HG03565 (cell line): Measurements from ENCODE around the gene RUNX2.
"Not testable (repeated sequence)": the region's sequence is repeated elsewhere in the genome, so short reads cannot be mapped to it uniquely, and the experiment has no call there.

ENCODE experiments used
- ATAC-seq: cut with Tn5 transposase; IDR thresholded peaks from one replicate; pipeline ENCODE4 v1.9.1; 2021; ENCODE audit warnings: mild to moderate bottlenecking, moderate library complexity; ENCODE audit not compliant: unreplicated experiment

The RUNX2 gene

GRCh38 chr6:45327956-45328522 lies at the start of gene RUNX2:
TSS of gene RUNX2 (plus strand) at chr6:45328330. CDS start at chr6:45328727, 397 bp downstream.
- no peak for ATAC-seq

DNA sequence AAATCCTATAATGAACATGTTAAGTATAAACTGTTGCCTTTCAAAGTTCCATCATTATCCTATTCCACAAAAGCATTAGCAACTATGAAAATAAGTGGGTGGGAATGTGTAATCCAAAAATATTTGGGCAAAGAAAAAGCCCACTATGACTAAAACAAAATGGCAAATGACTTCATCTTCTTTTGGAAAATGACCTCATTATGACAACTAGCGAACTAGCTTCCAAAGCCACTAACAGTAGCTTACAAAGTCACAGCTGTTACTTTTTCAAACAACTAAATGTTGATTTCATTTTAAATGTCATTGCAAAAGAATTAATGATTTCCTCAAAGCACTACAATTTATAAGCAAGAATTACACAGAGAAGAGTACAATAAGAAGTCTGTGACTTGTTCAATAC lies 49.8 kb upstream of the RUNX2 start:
- no peak for ATAC-seq

DNA sequence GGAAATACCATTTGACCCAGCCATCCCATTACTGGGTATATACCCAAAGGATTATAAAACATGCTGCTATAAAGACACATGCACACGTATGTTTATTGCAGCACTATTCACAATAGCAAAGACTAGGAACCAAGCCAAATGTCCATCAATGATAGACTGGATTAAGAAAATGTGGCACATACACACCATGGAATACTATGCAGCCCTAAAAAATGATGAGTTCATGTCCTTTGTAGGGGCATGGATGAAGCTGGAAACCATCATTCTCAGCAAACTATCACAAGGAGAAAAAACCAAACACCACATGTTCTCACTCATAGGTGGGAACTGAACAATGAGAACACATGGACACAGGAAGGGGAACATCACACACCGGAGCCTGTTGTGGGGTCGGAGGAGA lies 41.4 kb upstream of the RUNX2 start:
- not testable (repeated sequence) for ATAC-seq

- no peak for ATAC-seq
Measured at GRCh38 chr6:45289751-45290514, 38.2 kb upstream of the RUNX2 start.

DNA sequence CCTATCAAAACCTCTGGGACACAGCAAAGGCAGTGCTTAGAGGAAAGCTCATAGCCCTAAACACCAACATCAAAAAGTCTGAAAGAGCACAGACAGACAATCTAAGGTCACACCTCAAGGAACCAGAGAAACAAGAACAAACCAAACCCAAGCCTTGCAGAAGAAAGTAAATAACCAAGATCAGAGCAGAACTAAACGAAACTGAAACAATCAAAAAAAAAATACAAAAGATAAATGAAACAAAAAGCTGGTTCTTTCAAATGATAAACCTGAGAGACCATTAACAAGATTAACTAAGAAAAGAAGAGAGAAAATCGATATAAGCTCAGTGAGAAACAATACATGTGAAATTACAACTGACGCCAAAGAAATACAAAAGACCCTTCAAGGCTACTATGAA lies 34.8 kb upstream of the RUNX2 start:
- ATAC-seq: no peak

GRCh38 chr6:45294065-45294701 lies 33.9 kb upstream of the RUNX2 start:
- ATAC-seq: not testable (repeated sequence)

DNA sequence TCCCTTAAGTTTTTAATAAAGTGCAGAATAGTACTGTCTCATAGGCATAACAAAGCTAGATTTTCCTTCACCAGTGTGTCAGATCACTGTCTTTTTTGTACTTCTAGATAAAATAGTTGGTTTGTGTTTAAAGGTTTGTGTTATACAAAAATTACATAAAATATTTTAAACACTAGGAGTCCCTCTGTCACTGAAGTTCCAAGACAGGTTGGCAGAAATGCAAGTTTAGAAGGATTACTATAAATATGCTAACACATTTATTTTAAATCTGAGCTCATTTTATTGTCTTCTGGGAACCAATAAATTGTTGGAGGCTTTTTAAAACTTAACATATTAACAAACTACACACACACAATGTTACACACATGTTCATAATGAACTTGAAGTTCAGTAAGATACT lies 30.8 kb upstream of the RUNX2 start:
- ATAC-seq: no peak

- ATAC-seq: no peak
Measured at GRCh38 chr6:45299096-45299581, 29.0 kb upstream of the RUNX2 start.

GRCh38 chr6:45300736-45301135 lies 27.4 kb upstream of the RUNX2 start:
- ATAC-seq: no peak

GRCh38 chr6:45301348-45302142 lies 26.6 kb upstream of the RUNX2 start:
- ATAC-seq: no peak

DNA sequence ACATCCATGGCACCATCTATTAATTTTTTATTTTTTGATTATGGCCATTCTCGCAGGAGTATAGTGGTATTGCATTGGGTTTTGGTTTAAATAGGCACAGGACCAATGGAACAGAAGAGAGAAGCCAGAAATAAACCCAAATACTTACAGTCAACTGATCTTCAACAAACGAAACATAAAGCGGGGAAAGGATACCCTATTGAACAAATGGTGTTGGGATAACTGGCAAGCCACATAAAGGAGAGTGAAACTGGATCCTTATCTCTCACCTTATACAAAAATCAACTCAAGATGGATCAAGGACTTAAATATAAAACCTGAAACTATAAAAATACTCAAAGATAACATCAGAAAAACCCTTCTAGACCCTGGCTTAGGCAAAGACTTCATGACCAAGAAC lies 25.3 kb upstream of the RUNX2 start:
- no peak for ATAC-seq

- no peak for ATAC-seq
Measured at GRCh38 chr6:45305546-45305945, 22.6 kb upstream of the RUNX2 start.

DNA sequence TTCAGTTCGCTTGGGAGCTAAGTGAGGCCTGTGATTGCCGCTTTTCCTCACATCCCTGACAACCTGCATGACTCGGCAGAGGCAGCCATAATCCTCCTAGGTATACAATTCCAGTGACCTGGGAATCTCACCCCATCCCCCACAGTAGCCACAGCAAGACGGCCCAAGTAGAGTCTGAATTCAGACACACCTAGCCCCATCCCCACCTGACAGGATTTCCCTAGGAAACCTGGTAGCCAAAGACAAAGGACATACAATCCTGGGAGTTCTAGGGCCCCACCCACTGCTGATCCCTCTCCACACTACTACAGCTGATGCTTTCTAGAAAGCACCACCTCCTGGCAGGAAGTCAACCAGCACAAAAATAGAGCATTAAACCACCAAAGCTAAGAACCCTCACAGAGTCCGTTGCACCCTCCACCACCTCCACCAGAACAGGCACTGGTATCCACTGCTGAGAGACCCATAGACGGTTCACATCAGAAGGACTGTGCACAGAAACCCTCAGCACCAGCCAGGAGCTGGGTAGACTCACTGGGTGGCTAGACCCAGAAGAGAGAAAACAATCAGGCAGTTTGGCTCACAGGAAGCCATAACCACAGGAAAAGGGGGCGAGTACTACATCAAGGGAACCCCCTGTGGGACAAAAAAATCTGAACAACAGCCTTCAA lies 17.9 kb upstream of the RUNX2 start:
- no peak for ATAC-seq

GRCh38 chr6:45314146-45314545 lies 14.0 kb upstream of the RUNX2 start:
- no peak for ATAC-seq

GRCh38 chr6:45320349-45320748 lies 7.8 kb upstream of the RUNX2 start:
- ATAC-seq: no peak

GRCh38 chr6:45323656-45324224 lies 4.4 kb upstream of the RUNX2 start:
- ATAC-seq: no peak

DNA sequence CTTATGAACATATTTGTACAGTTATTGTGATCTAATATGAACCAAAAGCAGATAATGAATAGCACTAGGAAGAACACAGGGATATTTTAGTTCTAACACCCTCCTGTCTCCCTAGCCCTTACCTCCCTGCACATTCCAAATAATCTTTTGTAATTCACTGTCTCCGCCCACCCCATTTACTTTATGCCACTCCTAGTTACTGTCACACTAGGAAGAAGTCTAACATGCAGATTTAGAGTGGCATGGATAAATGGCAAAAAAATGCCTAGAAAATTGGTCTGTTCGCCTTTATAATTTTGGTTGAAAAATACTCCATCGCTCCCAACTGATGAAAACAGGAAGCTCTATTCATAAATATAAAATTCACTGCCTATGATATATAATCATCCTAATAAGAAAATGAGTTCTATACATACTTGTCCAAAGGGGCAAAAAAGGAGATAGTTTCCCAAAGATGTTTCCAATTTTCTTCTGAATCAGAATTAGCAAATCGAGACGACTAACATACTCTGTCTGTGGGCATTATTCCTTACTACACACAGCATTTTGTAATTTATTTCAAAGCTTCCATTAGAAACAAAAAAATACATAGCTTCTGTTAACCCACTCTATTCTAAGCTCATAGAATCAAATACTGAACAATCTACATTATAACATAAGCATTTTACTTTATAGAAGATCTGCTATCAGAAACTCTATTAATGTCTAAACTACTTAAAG lies 1.3 kb upstream of the RUNX2 start:
- no peak for ATAC-seq

GRCh38 chr6:45328523-45328922 lies 393 bp downstream of the RUNX2 start:
- ATAC-seq: no peak

GRCh38 chr6:45344900-45345299 lies 16.8 kb downstream of the RUNX2 start:
- no peak for ATAC-seq
